Prostate gland (tissue), 2 donors: ENCODE data around the gene SLC38A1.

Experiments used
- POLR2AphosphoS5 ChIP-seq: sonication (generic); formaldehyde crosslinking; IDR thresholded peaks from one replicate; pipeline ENCODE4 v1.6.1; 2017; ENCODE audit warnings: antibody characterized with exemption
- TF ChIP-seq, protein P1 (sequence below), 4 experiments: fragments of 200-600 bp in 2 of 4; fragments of 450-650 bp in 2 of 4; sonication (generic) in 2 of 4; IDR thresholded peaks; 1 replicate in 3 of 4; 2 replicates in 1 of 4; pipeline ENCODE4 v1.5.1; 2016 to 2019; ENCODE audit warnings: antibody characterized with exemption in 4 of 4, mild to moderate bottlenecking in 2 of 4, moderate library complexity in 2 of 4

DNA sequence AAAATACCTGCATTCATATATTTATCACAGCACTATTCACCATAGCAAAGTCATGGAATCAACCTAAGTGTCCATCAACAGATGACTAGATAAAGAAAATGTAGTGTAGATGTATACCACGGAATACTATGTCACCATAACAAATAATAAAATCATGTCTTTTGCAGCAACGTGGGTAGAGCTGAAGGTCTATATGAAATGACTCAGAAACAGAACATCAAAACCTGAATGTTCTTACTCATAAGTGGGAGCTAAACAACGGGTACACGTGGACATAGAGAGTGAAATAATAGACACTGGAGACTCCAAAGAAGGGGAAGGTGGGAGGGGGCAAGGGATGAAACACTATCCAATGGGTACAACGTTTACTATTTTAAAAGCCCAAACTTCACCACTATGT is 37.9 kb downstream of the SLC38A1 start:
- TF ChIP-seq, protein P1, sequence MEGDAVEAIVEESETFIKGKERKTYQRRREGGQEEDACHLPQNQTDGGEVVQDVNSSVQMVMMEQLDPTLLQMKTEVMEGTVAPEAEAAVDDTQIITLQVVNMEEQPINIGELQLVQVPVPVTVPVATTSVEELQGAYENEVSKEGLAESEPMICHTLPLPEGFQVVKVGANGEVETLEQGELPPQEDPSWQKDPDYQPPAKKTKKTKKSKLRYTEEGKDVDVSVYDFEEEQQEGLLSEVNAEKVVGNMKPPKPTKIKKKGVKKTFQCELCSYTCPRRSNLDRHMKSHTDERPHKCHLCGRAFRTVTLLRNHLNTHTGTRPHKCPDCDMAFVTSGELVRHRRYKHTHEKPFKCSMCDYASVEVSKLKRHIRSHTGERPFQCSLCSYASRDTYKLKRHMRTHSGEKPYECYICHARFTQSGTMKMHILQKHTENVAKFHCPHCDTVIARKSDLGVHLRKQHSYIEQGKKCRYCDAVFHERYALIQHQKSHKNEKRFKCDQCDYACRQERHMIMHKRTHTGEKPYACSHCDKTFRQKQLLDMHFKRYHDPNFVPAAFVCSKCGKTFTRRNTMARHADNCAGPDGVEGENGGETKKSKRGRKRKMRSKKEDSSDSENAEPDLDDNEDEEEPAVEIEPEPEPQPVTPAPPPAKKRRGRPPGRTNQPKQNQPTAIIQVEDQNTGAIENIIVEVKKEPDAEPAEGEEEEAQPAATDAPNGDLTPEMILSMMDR (IDR thresholded peaks at IDR 0.05) = no peak
- TF ChIP-seq POLR2AphosphoS5 = no peak
